Transverse colon (tissue), 4 donors: ENCODE measurements around the gene FAM47E. TPM values are rescaled to one million over a fixed set of nuclear protein-coding genes. Genes with fewer than 3 reads are reported as not detected.

Experiments used
- DNase-seq: peaks from one replicate; pipeline ENCODE4 v3.0.0-alpha.2; 2019
- H3K27ac ChIP-seq, 4 donors: fragments of 200-600 bp; sonication (generic); 2 replicates each; pipeline ENCODE4 v1.5.1; 2016 to 2018; ENCODE audit warnings: inconsistent platforms in 4 of 4
- H3K27me3 ChIP-seq: fragments of 200-600 bp; sonication (generic); 2 replicates; pipeline ENCODE4 v1.5.1; 2017; ENCODE audit warnings: inconsistent platforms
- H3K36me3 ChIP-seq, 4 donors: fragments of 200-600 bp; sonication (generic); 2 replicates each; pipeline ENCODE4 v1.5.1; 2017 to 2019; ENCODE audit warnings: inconsistent platforms in 4 of 4
- H3K4me1 ChIP-seq, 4 donors: fragments of 200-600 bp; sonication (generic); 2 replicates each; pipeline ENCODE4 v1.5.1; 2017 to 2020; ENCODE audit warnings: inconsistent platforms in 4 of 4
- H3K4me3 ChIP-seq, 4 donors: fragments of 200-600 bp; sonication (generic); 1 replicate in 1 of 4; 2 replicates in 3 of 4; pipeline versions ENCODE4 v1.5.1 to v1.6.1; 2017 to 2019; ENCODE audit warnings: inconsistent platforms in 4 of 4
- H3K9me3 ChIP-seq, 2 donors: fragments of 200-600 bp; sonication (generic); 2 replicates each; pipeline ENCODE4 v1.5.1; 2017 to 2019; ENCODE audit warnings: inconsistent platforms in 2 of 2
- EP300 ChIP-seq: sonication (generic); formaldehyde crosslinking; IDR thresholded peaks from one replicate; pipeline ENCODE4 v1.6.1; 2017; ENCODE audit warnings: antibody characterized with exemption, low read depth
- POLR2A ChIP-seq: fragments of 450-650 bp; IDR thresholded peaks from one replicate; pipeline ENCODE4 v1.6.1; 2016; ENCODE audit warnings: antibody characterized with exemption, mild to moderate bottlenecking, moderate library complexity
- POLR2AphosphoS5 ChIP-seq, 3 donors: sonication (generic); formaldehyde crosslinking; IDR thresholded peaks; one replicate each; pipeline ENCODE4 v1.6.1; 2016; ENCODE audit warnings: antibody characterized with exemption in 3 of 3
- WGBS, 2 donors: methylation state at CpG; one replicate each; pipeline ENCODE4 v1.1.5; 2018; ENCODE audit warnings: low coverage in 1 of 2; 5-methylcytosine and 5-hydroxymethylcytosine counted together
- in situ Hi-C, 4 donors: fragments of 200-750 bp; cut with MboI; loops; one replicate each; pipeline versions ENCODE4 v1.15.0 to v1.15.1; 2017; ENCODE audit warnings: low sequenced_read_pairs in 3 of 4, low pct_ligation_motif_present in 1 of 4, low pct_unique_long_range_greater_than_20kb in 1 of 4
- intact Hi-C: fragments of 100-400 bp; cut with DNase I; formaldehyde crosslinking; loops from one replicate; pipeline ENCODE4 v1.15.1; 2023; ENCODE audit warnings: low total_unique reads
- total RNA-seq, 4 donors: library from RNA; depleted of rRNA; stranded (reverse); fragments of >200 nt; gene quantifications; one replicate each; pipeline ENCODE4 v1.1.0, GENCODE V29; 2016
- TF ChIP-seq, protein P1 (sequence below), 5 experiments: fragments of 200-600 bp in 3 of 5; fragments of 450-650 bp in 2 of 5; sonication (generic) in 3 of 5; IDR thresholded peaks; 1 replicate in 2 of 5; 2 replicates in 3 of 5; pipeline ENCODE4 v1.5.1; 2016 to 2017; ENCODE audit warnings: antibody characterized with exemption in 5 of 5, inconsistent platforms in 3 of 5, mild to moderate bottlenecking in 2 of 5, moderate library complexity in 1 of 5

The FAM47E gene
- total RNA-seq, 4 donors from 2014 or later = 0.20 to 7.8 (median 2.8) TPM

DNA sequence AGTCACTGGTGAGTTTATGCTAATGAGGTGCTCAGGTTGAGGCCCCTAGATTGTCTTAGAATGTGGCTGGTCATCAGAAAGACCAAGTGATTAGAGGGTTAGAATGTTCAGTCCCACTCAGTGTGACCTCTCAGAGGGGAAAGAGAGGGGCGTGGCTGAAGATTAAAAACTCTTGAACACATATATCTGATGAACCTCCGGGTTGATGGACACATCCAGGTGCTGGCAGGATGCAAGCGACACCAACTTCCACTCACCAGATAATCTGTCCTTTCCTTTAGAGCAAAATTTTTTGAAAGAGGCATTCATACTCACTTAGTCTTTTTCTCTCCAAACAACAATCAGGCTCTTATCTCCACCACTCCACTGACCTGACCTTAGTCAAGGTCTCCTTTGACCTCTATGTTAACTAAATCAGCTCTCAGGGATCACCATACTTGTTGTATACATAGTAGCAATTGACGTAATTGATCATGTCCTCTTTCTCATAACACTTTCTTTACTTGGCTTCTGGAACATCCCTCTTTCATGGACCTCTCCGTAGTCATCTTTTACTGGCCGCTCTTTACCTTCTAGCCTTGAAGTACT is 14.2 kb downstream of the FAM47E start:
- Histone ChIP-seq H3K36me3 (no peaks in the 10 kb centered on the region), H3K9me3 (no peaks in the 10 kb centered on the region), H3K4me3 (no peak overlapping the region), H3K4me1 (no peaks in the 10 kb centered on the region), H3K27ac (no peak overlapping the region), H3K27me3 (no peaks in the 10 kb centered on the region)
- TF ChIP-seq, protein P1, sequence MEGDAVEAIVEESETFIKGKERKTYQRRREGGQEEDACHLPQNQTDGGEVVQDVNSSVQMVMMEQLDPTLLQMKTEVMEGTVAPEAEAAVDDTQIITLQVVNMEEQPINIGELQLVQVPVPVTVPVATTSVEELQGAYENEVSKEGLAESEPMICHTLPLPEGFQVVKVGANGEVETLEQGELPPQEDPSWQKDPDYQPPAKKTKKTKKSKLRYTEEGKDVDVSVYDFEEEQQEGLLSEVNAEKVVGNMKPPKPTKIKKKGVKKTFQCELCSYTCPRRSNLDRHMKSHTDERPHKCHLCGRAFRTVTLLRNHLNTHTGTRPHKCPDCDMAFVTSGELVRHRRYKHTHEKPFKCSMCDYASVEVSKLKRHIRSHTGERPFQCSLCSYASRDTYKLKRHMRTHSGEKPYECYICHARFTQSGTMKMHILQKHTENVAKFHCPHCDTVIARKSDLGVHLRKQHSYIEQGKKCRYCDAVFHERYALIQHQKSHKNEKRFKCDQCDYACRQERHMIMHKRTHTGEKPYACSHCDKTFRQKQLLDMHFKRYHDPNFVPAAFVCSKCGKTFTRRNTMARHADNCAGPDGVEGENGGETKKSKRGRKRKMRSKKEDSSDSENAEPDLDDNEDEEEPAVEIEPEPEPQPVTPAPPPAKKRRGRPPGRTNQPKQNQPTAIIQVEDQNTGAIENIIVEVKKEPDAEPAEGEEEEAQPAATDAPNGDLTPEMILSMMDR (IDR thresholded peaks at IDR 0.05) = no peak
- TF ChIP-seq EP300 = no peak
- no peak for TF ChIP-seq POLR2AphosphoS5 (IDR thresholded peaks at IDR 0.05)
- no peak for TF ChIP-seq POLR2A
- no peak for DNase-seq
- in situ Hi-C loops = no loop called here
- intact Hi-C loops = no loop called here
- 85 to 92% methylated on average over 4 to 6 of the region's 6 CpGs for WGBS, 2 donors

DNA sequence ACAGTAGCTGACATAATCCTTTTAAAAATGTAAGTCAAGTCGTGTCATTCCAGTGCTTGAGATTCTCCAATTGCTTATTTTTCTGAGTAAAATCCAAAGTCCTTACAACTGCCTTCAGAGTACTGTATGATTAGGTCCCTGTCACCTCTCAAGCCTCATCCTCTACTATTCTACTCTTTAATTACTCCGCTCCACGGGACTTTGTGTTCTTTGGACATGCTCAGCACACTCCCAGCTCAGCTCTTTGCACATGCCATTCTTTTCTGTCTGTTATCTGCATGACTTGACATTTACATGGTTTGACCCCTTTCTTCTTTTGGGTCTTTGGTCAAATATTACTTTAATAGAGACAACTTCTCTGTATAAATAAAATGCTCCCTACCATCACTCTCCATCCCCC is 15.1 kb downstream of the FAM47E start:
- DNase-seq = no peak
- TF ChIP-seq POLR2A (no peak), EP300 (no peak), POLR2AphosphoS5 (IDR thresholded peaks at IDR 0.05) (no peak)
- TF ChIP-seq, protein P1 (IDR thresholded peaks at IDR 0.05) = no peak
- intact Hi-C loops = no loop called here
- H3K4me1 ChIP-seq = no peaks in the 10 kb centered on the region
- WGBS, 2 donors = 72 to 76% methylated on average over 3 of the region's 3 CpGs
- H3K27me3 ChIP-seq = no peaks in the 10 kb centered on the region
- in situ Hi-C loops = no loop called here
- H3K9me3 ChIP-seq = no peaks in the 10 kb centered on the region
- no peak overlapping the region for H3K27ac ChIP-seq
- no peak overlapping the region for H3K4me3 ChIP-seq
- H3K36me3 ChIP-seq = no peaks in the 10 kb centered on the region

DNA sequence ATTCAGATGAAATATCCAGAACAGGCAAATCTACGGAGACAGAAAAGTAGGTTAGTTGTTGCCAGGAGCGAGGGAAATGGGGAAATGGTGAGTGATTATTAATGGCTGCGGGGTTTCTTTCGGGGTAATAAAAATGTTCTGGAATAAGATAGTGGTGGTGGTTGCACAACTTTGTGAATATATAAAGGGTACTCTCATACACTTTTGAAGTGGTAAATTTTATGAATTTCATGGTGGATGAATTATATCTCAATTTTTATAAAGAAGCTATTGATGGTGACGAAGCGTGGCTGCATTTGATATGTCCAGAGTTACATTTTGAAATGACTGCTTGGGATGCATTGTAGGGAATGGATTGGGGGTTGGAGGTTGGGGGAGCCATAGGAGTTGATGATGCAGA is 16.3 kb downstream of the FAM47E start:
- DNase-seq = no peak
- intact Hi-C loops = no loop called here
- Histone ChIP-seq H3K9me3 (no peaks in the 10 kb centered on the region), H3K4me1 (no peaks in the 10 kb centered on the region), H3K27ac (no peak overlapping the region), H3K4me3 (no peak overlapping the region), H3K27me3 (no peaks in the 10 kb centered on the region), H3K36me3 (no peaks in the 10 kb centered on the region)
- TF ChIP-seq POLR2A (no peak), POLR2AphosphoS5 (IDR thresholded peaks at IDR 0.05) (no peak), EP300 (no peak)
- TF ChIP-seq, protein P1 (IDR thresholded peaks at IDR 0.05) = no peak
- in situ Hi-C loops = no loop called here
- WGBS, 2 donors = 95 to 98% methylated on average over 6 of the region's 6 CpGs

DNA sequence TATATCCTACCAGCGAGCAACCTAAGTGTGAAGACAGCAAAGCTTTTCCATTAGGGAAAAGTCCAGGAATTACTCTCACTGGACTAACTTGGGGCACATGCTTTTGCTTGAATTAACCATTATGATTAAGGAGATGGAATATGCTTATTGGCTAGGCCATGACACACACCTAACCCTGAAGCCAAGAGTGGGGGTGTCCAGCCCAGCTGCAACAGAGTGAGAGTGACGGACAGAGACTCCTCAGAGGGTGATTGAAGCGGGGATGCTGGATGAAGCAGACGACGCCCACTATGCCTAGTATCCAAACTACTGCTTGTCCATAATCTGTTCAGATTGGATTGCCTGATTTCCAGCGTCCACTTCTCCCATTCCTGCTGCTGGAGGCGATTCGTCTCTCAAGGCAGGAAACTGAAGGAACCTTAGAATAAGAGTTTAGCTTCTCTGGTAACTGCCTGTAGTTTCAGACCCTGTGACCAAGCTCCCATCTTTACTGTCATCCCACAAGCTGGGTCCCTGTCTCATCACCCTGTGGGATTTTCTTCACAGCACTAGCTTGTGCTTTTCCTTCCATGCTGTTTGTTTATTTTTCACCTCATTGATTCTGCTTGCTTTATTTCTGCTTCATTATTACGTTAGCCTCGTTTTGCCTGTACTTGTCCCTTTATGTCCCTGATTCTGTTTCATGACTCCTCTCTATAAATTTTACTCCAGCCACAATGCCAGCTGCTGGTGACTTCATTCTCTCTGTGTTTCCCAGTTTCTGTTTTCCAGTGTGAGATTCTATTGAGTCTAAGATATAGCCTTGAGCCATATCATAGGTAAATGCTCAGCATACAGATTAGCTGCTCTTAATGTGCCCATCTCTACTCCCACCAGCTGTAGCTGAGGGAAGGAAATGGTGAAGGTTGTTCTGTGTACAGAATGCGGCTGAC is 19.0 kb downstream of the FAM47E start:
- H3K9me3 ChIP-seq = no peaks in the 10 kb centered on the region
- 75 to 82% methylated on average over 3 to 11 of the region's 11 CpGs for WGBS, 2 donors
- no peak overlapping the region for H3K27ac ChIP-seq
- TF ChIP-seq EP300 (no peak), POLR2A (no peak), POLR2AphosphoS5 (IDR thresholded peaks at IDR 0.05) (no peak)
- TF ChIP-seq, protein P1 (IDR thresholded peaks at IDR 0.05) = no peak
- in situ Hi-C loops = no loop called here
- H3K4me1 ChIP-seq = peaks cover 0 to 13% (median 0%) of the 10 kb centered on the region in 4 donors
- intact Hi-C loops = no loop called here
- H3K27me3 ChIP-seq = no peaks in the 10 kb centered on the region
- DNase-seq = no peak
- no peak overlapping the region for H3K4me3 ChIP-seq
- H3K36me3 ChIP-seq = no peaks in the 10 kb centered on the region
